ENCODE data around the gene RBM4.

- no peak for TF ChIP-seq TERF1 (CRISPR knock-in tag; IDR thresholded peaks at IDR 0.05)
- TF ChIP-seq SUZ12 (IDR thresholded peaks at IDR 0.05; ENCODE audit: low read depth, low read length): no peak
- TF ChIP-seq CTCF (CRISPR knock-in tag; IDR thresholded peaks at IDR 0.05): no peak
- TF ChIP-seq HOXA5 (CRISPR knock-in tag; IDR thresholded peaks at IDR 0.05): no peak
These were observed 12.1 kb upstream of the RBM4 start for GRCh38 chr11:66626382-66626781.

Measured in HepG2 (cell line).